DLD1 (cell line): Measurements from ENCODE around the gene OR5M3.

ENCODE experiments used
- in situ Hi-C: cut with HindIII; loops from 2 replicates; pipeline ENCODE4 v1.10.0; 2017; ENCODE audit warnings: low sequenced_read_pairs

OR5M3 gene

GRCh38 chr11:56473252-56473651 is at the start of gene OR5M3:
OR5M3 (minus strand) TSS chr11:56473352; CDS start chr11:56470497, 2,855 bp downstream.
- in situ Hi-C loops = no loop called here

- in situ Hi-C loops = no loop called here
Measured at GRCh38 chr11:56522008-56522407, 48.9 kb upstream of the OR5M3 start.

- in situ Hi-C loops = no loop called here
Measured at GRCh38 chr11:56513280-56513679, 40.1 kb upstream of the OR5M3 start.

- in situ Hi-C loops = no loop called here
Measured at GRCh38 chr11:56509439-56509838, 36.3 kb upstream of the OR5M3 start.

- in situ Hi-C loops = no loop called here
Measured at GRCh38 chr11:56497010-56497409, 23.9 kb upstream of the OR5M3 start.

GRCh38 chr11:56495117-56495516 is 22.0 kb upstream of the OR5M3 start:
- in situ Hi-C loops = no loop called here

GRCh38 chr11:56491270-56491669 is 18.1 kb upstream of the OR5M3 start, which contains the start of gene OR5M8:
OR5M8 (minus strand) TSS chr11:56491370; CDS start chr11:56491370, 0 bp downstream.
- in situ Hi-C loops = no loop called here

GRCh38 chr11:56486801-56487200 is 13.6 kb upstream of the OR5M3 start:
- in situ Hi-C loops = no loop called here

- in situ Hi-C loops = no loop called here
Measured at GRCh38 chr11:56474729-56475235, 1.6 kb upstream of the OR5M3 start.

- in situ Hi-C loops = no loop called here
Measured at GRCh38 chr11:56457076-56457475, 16.1 kb downstream of the OR5M3 start.

- in situ Hi-C loops = no loop called here
Measured at GRCh38 chr11:56453521-56453920, 19.6 kb downstream of the OR5M3 start.
